Loucy (cell line): Measurements from ENCODE around the gene KCNK3.
"Not testable (repeated sequence)": the region's sequence is repeated elsewhere in the genome, so short reads cannot be mapped to it uniquely, and the experiment has no call there.

Experiments used
- H2AFZ ChIP-seq: fragments of 200-600 bp; sonication (generic); 2 replicates; pipeline ENCODE4 v1.6.0; 2016; ENCODE audit warnings: antibody characterized with exemption, mild to moderate bottlenecking, low read length, moderate library complexity
- H3F3A ChIP-seq: fragments of 200-600 bp; 2 replicates; pipeline ENCODE4 v1.6.0; 2016; ENCODE audit warnings: antibody characterized with exemption, low read depth, mild to moderate bottlenecking
- H3K27me3 ChIP-seq: fragments of 200-600 bp; sonication (generic); 2 replicates; pipeline ENCODE4 v1.6.1; 2014; ENCODE audit warnings: low read length, mild to moderate bottlenecking; ENCODE audit not compliant: insufficient read depth, poor library complexity, severe bottlenecking
- H3K36me3 ChIP-seq: fragments of 200-600 bp; sonication (generic); 2 replicates; pipeline ENCODE4 v1.6.1; 2016; ENCODE audit warnings: low read length; ENCODE audit not compliant: insufficient read depth
- H3K4me1 ChIP-seq: fragments of 200-600 bp; sonication (generic); 2 replicates; pipeline ENCODE4 v1.5.1; 2014; ENCODE audit warnings: low read length, mild to moderate bottlenecking; ENCODE audit not compliant: insufficient read depth, poor library complexity, severe bottlenecking
- H3K4me2 ChIP-seq: fragments of 200-600 bp; sonication (generic); 2 replicates; pipeline ENCODE4 v1.6.0; 2014; ENCODE audit warnings: antibody characterized with exemption, low read length, low read depth, mild to moderate bottlenecking; ENCODE audit not compliant: poor library complexity, severe bottlenecking
- H3K4me3 ChIP-seq: fragments of 200-600 bp; sonication (generic); 2 replicates; pipeline ENCODE4 v1.5.1; 2014; ENCODE audit warnings: low read length, mild to moderate bottlenecking, mixed read lengths; ENCODE audit not compliant: poor library complexity, severe bottlenecking
- H3K79me2 ChIP-seq: fragments of 200-600 bp; sonication (generic); 2 replicates; pipeline ENCODE4 v1.6.1; 2014; ENCODE audit warnings: low read length; ENCODE audit not compliant: insufficient read depth
- H3K9ac ChIP-seq: fragments of 200-600 bp; sonication (generic); 2 replicates; pipeline ENCODE4 v1.6.0; 2014; ENCODE audit warnings: mild to moderate bottlenecking, low read depth, low read length, moderate library complexity; ENCODE audit not compliant: poor library complexity, severe bottlenecking
- H3K9me2 ChIP-seq: fragments of 200-600 bp; sonication (generic); replicated peaks from 2 replicates; pipeline ENCODE4 v1.6.1; 2016; ENCODE audit warnings: low read depth, low read length, mixed read lengths
- H3K9me3 ChIP-seq: fragments of 200-600 bp; sonication (generic); 2 replicates; pipeline ENCODE4 v1.6.1; 2014; ENCODE audit warnings: mild to moderate bottlenecking, antibody characterized with exemption, low read length, low read depth; ENCODE audit not compliant: insufficient read depth
- H4K20me1 ChIP-seq: fragments of 200-600 bp; sonication (generic); 2 replicates; pipeline ENCODE4 v1.6.0; 2014; ENCODE audit warnings: antibody characterized with exemption, low read length, mild to moderate bottlenecking; ENCODE audit not compliant: insufficient read depth, poor library complexity, severe bottlenecking
- EZH2phosphoT487 ChIP-seq: fragments of 200-600 bp; IDR thresholded peaks from 2 replicates; pipeline ENCODE4 v1.6.1; 2018; ENCODE audit warnings: antibody characterized with exemption, mild to moderate bottlenecking, moderate library complexity, borderline replicate concordance
- TF ChIP-seq, protein P1 (sequence below): fragments of 200-600 bp; sonication (generic); conservative IDR thresholded peaks from 2 replicates; pipeline ENCODE4 v1.5.1; 2014; ENCODE audit warnings: mild to moderate bottlenecking, antibody characterized with exemption, low read length

The KCNK3 gene

DNA sequence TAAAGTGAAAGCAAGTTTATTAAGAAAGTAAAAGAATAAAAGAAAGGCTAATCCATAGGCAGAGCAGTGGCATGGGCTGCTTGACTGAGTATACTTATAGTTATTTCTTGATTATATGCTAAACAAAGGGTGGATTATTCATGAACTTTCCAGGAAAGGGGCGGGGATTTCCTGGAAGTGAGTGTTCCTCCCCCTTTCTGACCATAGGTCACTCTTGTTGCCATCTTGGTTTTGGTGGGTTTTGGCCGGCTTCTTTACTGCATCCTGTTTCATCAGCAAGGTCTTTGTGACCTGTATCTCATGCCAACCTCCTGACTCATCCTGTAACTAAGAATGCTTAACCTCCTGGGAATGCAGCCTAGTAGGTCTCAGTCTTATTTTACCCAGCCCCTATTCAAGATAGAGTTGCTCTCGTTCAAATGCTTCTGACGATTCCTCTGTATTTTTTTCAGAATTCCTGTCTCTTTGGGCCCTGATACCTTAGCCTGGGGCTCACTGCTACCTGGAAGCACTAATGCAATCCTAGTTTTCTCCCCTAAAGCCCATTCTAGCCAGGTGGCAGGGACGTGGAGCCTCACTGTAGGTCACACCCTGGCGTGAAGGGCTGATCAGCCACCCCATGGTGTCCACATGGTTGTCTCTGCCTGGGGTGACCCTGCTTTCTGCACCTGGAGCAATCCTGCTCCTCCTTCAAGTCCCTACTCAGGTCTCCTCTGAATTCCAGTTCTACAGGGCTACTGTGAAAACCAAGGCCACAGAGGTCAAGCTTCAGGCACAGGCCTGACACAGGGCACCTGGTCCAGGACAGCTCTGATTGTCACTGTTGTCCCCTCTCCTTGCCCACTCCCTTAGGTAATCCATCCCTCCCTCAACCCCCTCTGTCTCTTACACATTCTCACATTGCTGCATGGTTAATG, 65.6 kb downstream of the KCNK3 start:
- Histone ChIP-seq H3K27me3 (no peaks in the 10 kb centered on the region), H3K9ac (no peak overlapping the region), H3K36me3 (no peaks in the 10 kb centered on the region), H3K79me2 (no peaks in the 10 kb centered on the region), H4K20me1 (no peaks in the 10 kb centered on the region), H3F3A (no peaks in the 10 kb centered on the region), H3K9me3 (no peaks in the 10 kb centered on the region), H3K4me3 (no peak overlapping the region), H3K9me2 (no peaks in the 10 kb centered on the region), H3K4me1 (no peaks in the 10 kb centered on the region), H3K4me2 (no peak overlapping the region), H2AFZ (no peak overlapping the region)
- TF ChIP-seq EZH2phosphoT487, result no peak
- TF ChIP-seq, protein P1, sequence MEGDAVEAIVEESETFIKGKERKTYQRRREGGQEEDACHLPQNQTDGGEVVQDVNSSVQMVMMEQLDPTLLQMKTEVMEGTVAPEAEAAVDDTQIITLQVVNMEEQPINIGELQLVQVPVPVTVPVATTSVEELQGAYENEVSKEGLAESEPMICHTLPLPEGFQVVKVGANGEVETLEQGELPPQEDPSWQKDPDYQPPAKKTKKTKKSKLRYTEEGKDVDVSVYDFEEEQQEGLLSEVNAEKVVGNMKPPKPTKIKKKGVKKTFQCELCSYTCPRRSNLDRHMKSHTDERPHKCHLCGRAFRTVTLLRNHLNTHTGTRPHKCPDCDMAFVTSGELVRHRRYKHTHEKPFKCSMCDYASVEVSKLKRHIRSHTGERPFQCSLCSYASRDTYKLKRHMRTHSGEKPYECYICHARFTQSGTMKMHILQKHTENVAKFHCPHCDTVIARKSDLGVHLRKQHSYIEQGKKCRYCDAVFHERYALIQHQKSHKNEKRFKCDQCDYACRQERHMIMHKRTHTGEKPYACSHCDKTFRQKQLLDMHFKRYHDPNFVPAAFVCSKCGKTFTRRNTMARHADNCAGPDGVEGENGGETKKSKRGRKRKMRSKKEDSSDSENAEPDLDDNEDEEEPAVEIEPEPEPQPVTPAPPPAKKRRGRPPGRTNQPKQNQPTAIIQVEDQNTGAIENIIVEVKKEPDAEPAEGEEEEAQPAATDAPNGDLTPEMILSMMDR, result no peak

DNA sequence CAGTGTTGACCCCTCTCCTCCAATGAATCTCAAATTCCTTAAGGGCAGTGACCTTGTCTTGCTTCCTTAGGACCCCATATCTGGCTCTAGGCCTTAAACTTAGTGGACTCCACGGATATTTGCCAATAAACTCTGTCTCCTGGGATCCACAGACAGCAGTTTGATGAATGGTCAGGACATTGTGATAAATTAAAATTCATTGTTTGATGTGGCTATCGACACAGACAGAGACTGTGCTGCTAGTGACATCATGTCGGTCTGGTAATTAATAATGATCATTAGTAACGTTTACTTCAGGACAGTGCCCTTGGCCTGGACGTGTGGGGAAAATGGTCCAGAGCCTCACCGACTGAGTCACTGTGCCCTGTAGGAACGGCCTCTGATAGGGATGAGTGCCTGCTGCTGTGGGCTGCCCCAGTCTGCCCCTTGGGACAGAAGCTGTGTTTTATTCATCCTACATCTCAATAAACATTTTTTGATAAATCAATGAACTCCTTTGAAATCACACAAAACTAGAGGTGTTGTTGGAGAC, 66.3 kb downstream of the KCNK3 start:
- H3K4me2 ChIP-seq, result no peak overlapping the region
- H4K20me1 ChIP-seq, result no peaks in the 10 kb centered on the region
- no peaks in the 10 kb centered on the region for H3K79me2 ChIP-seq
- no peak overlapping the region for H3K4me3 ChIP-seq
- no peak overlapping the region for H2AFZ ChIP-seq
- TF ChIP-seq EZH2phosphoT487, result no peak
- TF ChIP-seq, protein P1, result no peak
- no peaks in the 10 kb centered on the region for H3F3A ChIP-seq
- no peaks in the 10 kb centered on the region for H3K9me2 ChIP-seq
- H3K9me3 ChIP-seq, result no peaks in the 10 kb centered on the region
- peaks cover 1% of the 10 kb centered on the region for H3K4me1 ChIP-seq
- no peak overlapping the region for H3K9ac ChIP-seq
- no peaks in the 10 kb centered on the region for H3K36me3 ChIP-seq
- no peaks in the 10 kb centered on the region for H3K27me3 ChIP-seq

DNA sequence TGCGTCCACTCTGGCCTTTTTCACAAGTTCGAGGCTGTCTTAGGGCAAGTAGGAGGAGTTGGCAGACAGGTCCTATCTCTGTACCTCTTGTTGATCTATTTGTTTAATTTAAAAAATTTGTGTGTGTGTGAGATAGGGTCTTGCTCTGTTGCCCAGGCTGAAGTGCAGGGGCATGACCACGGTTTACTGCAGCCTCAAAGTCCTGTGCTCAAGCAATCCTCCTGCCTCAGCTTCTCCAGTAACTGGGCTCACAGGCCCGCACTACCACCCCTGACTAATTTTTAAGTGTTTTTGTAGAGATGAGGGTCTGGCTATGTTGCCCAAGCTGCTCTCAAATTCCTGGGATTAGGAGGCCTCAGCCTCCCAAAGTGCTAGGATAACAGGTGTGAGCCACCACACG, 67.3 kb downstream of the KCNK3 start:
- no peaks in the 10 kb centered on the region for H3K27me3 ChIP-seq
- H3K4me3 ChIP-seq, result no peak overlapping the region
- H3K79me2 ChIP-seq, result peaks cover 7% of the 10 kb centered on the region
- no peak for TF ChIP-seq EZH2phosphoT487
- TF ChIP-seq, protein P1, result no peak
- no peaks in the 10 kb centered on the region for H3F3A ChIP-seq
- H3K9ac ChIP-seq, result no peak overlapping the region
- H3K9me2 ChIP-seq, result no peaks in the 10 kb centered on the region
- no peak overlapping the region for H2AFZ ChIP-seq
- H3K4me2 ChIP-seq, result no peak overlapping the region
- H3K9me3 ChIP-seq, result no peaks in the 10 kb centered on the region
- no peaks in the 10 kb centered on the region for H4K20me1 ChIP-seq
- no peaks in the 10 kb centered on the region for H3K36me3 ChIP-seq
- peaks cover 8% of the 10 kb centered on the region for H3K4me1 ChIP-seq

DNA sequence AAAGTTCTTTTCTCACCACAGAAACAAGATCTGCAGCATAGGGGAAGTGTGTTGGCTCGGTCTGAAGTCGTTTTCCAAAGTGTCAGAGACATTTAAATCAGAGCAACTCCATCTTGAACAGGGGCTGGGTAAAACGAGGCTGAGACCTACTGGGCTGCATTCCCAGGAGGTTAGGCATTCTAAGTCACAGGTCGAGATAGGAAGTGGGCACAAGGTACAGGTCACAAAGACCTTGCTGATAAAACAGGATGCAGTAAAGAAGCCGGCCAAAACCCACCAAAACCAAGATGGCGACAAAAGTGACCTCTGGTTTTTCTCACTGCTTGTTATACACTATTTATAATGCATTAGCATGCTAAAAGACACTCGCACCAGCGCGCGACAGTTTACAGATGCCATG, 68.5 kb downstream of the KCNK3 start:
- peaks cover 19% of the 10 kb centered on the region for H3K4me1 ChIP-seq
- not testable (repeated sequence) for H3K36me3 ChIP-seq, H3K9me3 ChIP-seq

More for the DNA sequence above, 68.5 kb downstream of the KCNK3 start:
- H3K79me2 ChIP-seq, result peaks cover 19% of the 10 kb centered on the region
- not testable (repeated sequence) for H3K9ac ChIP-seq, H4K20me1 ChIP-seq, H3K9me2 ChIP-seq, H3K4me2 ChIP-seq, H3K27me3 ChIP-seq, H3F3A ChIP-seq, H2AFZ ChIP-seq, H3K4me3 ChIP-seq
